BLaER1 treated with 17β-estradiol and CSF1 and Interleukin-3, amounts not matched to agents 10 nM and 100 nM (cell line): ENCODE measurements around the gene COL6A5.
A peak's percentile ranks its signal among the peaks of the same experiment; 100 is the strongest.

Experiments used
- H3K27ac ChIP-seq, 11 experiments: shearing (Covaris generic); formaldehyde crosslinking; 2 replicates each; pipeline ENCODE4 v1.8.1; 2022
- H3K27me3 ChIP-seq, 11 experiments: shearing (Covaris generic); formaldehyde crosslinking; 2 replicates each; pipeline ENCODE4 v1.8.1; 2022
- H3K36me3 ChIP-seq, 11 experiments: shearing (Covaris generic); formaldehyde crosslinking; 2 replicates each; pipeline ENCODE4 v1.8.1; 2022
- H3K4me1 ChIP-seq, 10 experiments: shearing (Covaris generic); formaldehyde crosslinking; 2 replicates each; pipeline ENCODE4 v1.8.1; 2022
- H3K4me2 ChIP-seq, 11 experiments: shearing (Covaris generic); formaldehyde crosslinking; 2 replicates each; pipeline ENCODE4 v1.8.1; 2022
- H3K4me3 ChIP-seq, 10 experiments: shearing (Covaris generic); formaldehyde crosslinking; 2 replicates each; pipeline ENCODE4 v1.8.1; 2022
- H3K9ac ChIP-seq, 11 experiments: shearing (Covaris generic); formaldehyde crosslinking; 2 replicates each; pipeline ENCODE4 v1.8.1; 2022
- H3K9me3 ChIP-seq, 11 experiments: shearing (Covaris generic); formaldehyde crosslinking; replicated peaks in 1 of 11; 2 replicates each; pipeline ENCODE4 v1.8.1; 2022
- H4K20me1 ChIP-seq, 11 experiments: shearing (Covaris generic); formaldehyde crosslinking; 2 replicates each; pipeline ENCODE4 v1.8.1; 2022
- Cebpa-rat ChIP-seq, 11 experiments: shearing (Covaris generic); IDR thresholded peaks; 2 replicates each; pipeline ENCODE4 v1.8.1; 2022

COL6A5 gene, protein sequence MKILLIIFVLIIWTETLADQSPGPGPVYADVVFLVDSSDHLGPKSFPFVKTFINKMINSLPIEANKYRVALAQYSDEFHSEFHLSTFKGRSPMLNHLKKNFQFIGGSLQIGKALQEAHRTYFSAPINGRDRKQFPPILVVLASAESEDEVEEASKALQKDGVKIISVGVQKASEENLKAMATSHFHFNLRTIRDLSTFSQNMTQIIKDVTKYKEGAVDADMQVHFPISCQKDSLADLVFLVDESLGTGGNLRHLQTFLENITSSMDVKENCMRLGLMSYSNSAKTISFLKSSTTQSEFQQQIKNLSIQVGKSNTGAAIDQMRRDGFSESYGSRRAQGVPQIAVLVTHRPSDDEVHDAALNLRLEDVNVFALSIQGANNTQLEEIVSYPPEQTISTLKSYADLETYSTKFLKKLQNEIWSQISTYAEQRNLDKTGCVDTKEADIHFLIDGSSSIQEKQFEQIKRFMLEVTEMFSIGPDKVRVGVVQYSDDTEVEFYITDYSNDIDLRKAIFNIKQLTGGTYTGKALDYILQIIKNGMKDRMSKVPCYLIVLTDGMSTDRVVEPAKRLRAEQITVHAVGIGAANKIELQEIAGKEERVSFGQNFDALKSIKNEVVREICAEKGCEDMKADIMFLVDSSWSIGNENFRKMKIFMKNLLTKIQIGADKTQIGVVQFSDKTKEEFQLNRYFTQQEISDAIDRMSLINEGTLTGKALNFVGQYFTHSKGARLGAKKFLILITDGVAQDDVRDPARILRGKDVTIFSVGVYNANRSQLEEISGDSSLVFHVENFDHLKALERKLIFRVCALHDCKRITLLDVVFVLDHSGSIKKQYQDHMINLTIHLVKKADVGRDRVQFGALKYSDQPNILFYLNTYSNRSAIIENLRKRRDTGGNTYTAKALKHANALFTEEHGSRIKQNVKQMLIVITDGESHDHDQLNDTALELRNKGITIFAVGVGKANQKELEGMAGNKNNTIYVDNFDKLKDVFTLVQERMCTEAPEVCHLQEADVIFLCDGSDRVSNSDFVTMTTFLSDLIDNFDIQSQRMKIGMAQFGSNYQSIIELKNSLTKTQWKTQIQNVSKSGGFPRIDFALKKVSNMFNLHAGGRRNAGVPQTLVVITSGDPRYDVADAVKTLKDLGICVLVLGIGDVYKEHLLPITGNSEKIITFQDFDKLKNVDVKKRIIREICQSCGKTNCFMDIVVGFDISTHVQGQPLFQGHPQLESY (N-terminal part only)

DNA sequence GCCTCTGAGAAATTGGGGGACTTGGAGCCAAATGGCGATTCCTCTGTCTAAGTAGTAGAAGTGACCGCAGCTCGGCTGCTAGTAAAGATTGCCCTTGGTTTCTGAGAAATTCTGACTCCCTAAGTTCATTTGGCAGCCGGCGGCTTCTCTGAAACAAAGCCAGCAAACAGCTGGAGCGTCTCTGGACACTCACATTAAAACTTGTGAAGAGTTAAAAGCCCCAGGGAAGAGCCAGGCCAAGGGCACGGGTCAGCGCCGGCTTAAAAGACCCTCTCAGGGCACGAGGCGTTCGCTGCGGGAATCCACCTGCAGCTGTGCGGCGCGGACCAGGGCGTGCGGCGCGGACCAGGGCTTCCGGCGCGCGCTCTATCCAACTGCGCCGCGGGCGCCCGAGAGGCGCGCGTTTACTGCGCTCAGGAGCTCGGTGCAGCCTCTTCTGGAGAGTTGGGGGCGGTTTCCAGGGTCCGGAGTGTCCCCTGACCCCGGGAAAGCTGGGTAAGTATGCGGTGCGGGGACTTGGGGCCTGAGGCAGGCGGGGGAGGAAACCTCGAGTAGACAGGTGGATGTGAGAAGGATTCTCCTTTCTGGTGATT lies at the start of gene COL6A5:
Gene COL6A5 (plus strand): TSS at position 186 of the 593 bp plus-strand sequence. CDS start 27,967 bp downstream, outside the sequence.
- Histone ChIP-seq H3K36me3 (no peaks in the 10 kb centered on the region), H3K4me2 (peak within 1 kb of the TSS in 7 of 11 experiments; percentile 17 to 54 (median 45); a peak in 9 of 22 replicates), H3K27me3 (peaks cover 0 to 49% (median 0%) of the 10 kb centered on the region in 11 experiments; a peak in 6 of 22 replicates), H3K27ac (no peak within 1 kb of the TSS), H3K4me1 (peaks cover 0 to 35% (median 18%) of the 10 kb centered on the region in 10 experiments; a peak in 13 of 20 replicates), H4K20me1 (no peaks in the 10 kb centered on the region), H3K9me3 (peaks cover 0 to 7% (median 0%) of the 10 kb centered on the region in 11 experiments; a peak in 4 of 22 replicates), H3K4me3 (no peak within 1 kb of the TSS), H3K9ac (no peak within 1 kb of the TSS)
- TF ChIP-seq Cebpa-rat (IDR thresholded peaks at IDR 0.05), result no peak

GRCh38 chr3:130299531-130299930 lies 45.9 kb upstream of the COL6A5 start:
- H3K4me3 ChIP-seq, result no peak overlapping the region
- no peaks in the 10 kb centered on the region for H3K27me3 ChIP-seq
- no peak overlapping the region for H3K4me2 ChIP-seq
- no peak for TF ChIP-seq Cebpa-rat (IDR thresholded peaks at IDR 0.05)
- no peaks in the 10 kb centered on the region for H4K20me1 ChIP-seq
- H3K4me1 ChIP-seq, result no peaks in the 10 kb centered on the region
- no peak overlapping the region for H3K27ac ChIP-seq
- no peaks in the 10 kb centered on the region for H3K36me3 ChIP-seq
- peaks cover 0 to 4% (median 0%) of the 10 kb centered on the region in 11 experiments; a peak in 1 of 22 replicates for H3K9me3 ChIP-seq
- no peak overlapping the region for H3K9ac ChIP-seq

GRCh38 chr3:130300888-130301287 lies 44.6 kb upstream of the COL6A5 start:
- H3K27ac ChIP-seq, result no peak overlapping the region
- no peak overlapping the region for H3K9ac ChIP-seq
- no peaks in the 10 kb centered on the region for H3K9me3 ChIP-seq
- no peak overlapping the region for H3K4me3 ChIP-seq
- no peaks in the 10 kb centered on the region for H3K36me3 ChIP-seq
- H4K20me1 ChIP-seq, result no peaks in the 10 kb centered on the region
- no peak overlapping the region for H3K4me2 ChIP-seq
- H3K4me1 ChIP-seq, result no peaks in the 10 kb centered on the region
- no peak for TF ChIP-seq Cebpa-rat (IDR thresholded peaks at IDR 0.05)
- no peaks in the 10 kb centered on the region for H3K27me3 ChIP-seq

- H3K4me3 ChIP-seq, result no peak overlapping the region
- H3K9ac ChIP-seq, result no peak overlapping the region
- no peaks in the 10 kb centered on the region for H3K4me1 ChIP-seq
- no peaks in the 10 kb centered on the region for H4K20me1 ChIP-seq
- H3K36me3 ChIP-seq, result no peaks in the 10 kb centered on the region
- H3K27ac ChIP-seq, result no peak overlapping the region
- H3K4me2 ChIP-seq, result no peak overlapping the region
- H3K9me3 ChIP-seq, result peaks cover 0 to 8% (median 6%) of the 10 kb centered on the region in 11 experiments; a peak in 11 of 22 replicates
- no peaks in the 10 kb centered on the region for H3K27me3 ChIP-seq
- TF ChIP-seq Cebpa-rat (IDR thresholded peaks at IDR 0.05), result no peak
Measured at GRCh38 chr3:130310109-130310508, 35.4 kb upstream of the COL6A5 start.

DNA sequence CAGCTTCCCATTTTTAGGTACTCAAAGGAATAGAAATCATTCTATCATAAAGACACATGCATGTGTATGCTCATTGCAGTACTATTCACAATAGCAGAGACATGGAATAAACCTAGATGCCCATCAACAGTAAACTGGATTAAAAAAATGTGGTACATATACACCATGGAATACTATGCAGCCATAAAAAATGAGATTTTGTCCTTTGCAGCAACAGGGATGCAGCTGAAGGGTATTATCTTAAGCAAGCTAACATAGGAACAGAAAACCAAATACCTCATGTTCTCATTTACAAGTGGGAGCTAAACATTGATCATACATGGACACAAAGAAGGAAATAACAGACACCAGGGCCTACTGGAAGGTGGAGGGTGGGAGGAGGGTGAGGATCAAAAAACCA lies 33.1 kb upstream of the COL6A5 start:
- no peak for TF ChIP-seq Cebpa-rat (IDR thresholded peaks at IDR 0.05)

DNA sequence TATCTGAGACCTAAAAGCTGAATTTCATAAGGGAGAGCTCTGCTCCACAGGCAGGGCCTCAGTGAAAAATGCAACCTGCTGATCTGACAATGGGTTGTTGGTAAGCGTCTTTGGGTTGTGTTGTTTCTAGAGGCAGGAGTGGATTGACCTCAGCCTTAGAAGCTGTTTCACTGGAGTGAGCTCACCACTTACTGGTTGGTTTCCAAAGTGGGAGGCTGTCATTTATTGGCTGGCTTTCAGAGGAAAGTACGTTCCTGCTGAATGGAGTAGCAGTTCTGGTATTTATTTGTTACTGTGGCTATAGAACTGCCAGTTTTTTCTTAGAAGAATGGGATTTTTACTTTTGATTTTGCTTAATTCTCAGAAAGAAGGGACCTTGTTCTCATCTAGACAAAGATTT lies 29.3 kb upstream of the COL6A5 start:
- Histone ChIP-seq H3K4me1 (no peaks in the 10 kb centered on the region), H3K36me3 (no peaks in the 10 kb centered on the region), H3K27ac (no peak overlapping the region), H3K27me3 (no peaks in the 10 kb centered on the region), H4K20me1 (no peaks in the 10 kb centered on the region), H3K4me3 (no peak overlapping the region), H3K9ac (no peak overlapping the region), H3K4me2 (no peak overlapping the region), H3K9me3 (peaks cover 4 to 10% (median 9%) of the 10 kb centered on the region in 11 experiments; a peak in 16 of 22 replicates)
- TF ChIP-seq Cebpa-rat (IDR thresholded peaks at IDR 0.05), result no peak

More for the DNA sequence above, 33.1 kb upstream of the COL6A5 start:
- Histone ChIP-seq H4K20me1 (no peaks in the 10 kb centered on the region), H3K4me3 (no peak overlapping the region), H3K9ac (no peak overlapping the region), H3K4me1 (no peaks in the 10 kb centered on the region), H3K36me3 (no peaks in the 10 kb centered on the region), H3K4me2 (no peak overlapping the region), H3K27me3 (no peaks in the 10 kb centered on the region), H3K27ac (no peak overlapping the region), H3K9me3 (peaks cover 0 to 8% (median 6%) of the 10 kb centered on the region in 11 experiments; a peak in 11 of 22 replicates)

- Histone ChIP-seq H3K36me3 (no peaks in the 10 kb centered on the region), H3K27me3 (no peaks in the 10 kb centered on the region), H3K9me3 (peaks cover 8 to 33% (median 15%) of the 10 kb centered on the region in 11 experiments; a peak in 15 of 22 replicates), H3K27ac (no peak overlapping the region), H3K9ac (no peak overlapping the region), H3K4me1 (no peaks in the 10 kb centered on the region), H4K20me1 (no peaks in the 10 kb centered on the region), H3K4me3 (no peak overlapping the region), H3K4me2 (no peak overlapping the region)
- TF ChIP-seq Cebpa-rat (IDR thresholded peaks at IDR 0.05), result no peak
Measured at GRCh38 chr3:130323503-130323902, 22.0 kb upstream of the COL6A5 start.

DNA sequence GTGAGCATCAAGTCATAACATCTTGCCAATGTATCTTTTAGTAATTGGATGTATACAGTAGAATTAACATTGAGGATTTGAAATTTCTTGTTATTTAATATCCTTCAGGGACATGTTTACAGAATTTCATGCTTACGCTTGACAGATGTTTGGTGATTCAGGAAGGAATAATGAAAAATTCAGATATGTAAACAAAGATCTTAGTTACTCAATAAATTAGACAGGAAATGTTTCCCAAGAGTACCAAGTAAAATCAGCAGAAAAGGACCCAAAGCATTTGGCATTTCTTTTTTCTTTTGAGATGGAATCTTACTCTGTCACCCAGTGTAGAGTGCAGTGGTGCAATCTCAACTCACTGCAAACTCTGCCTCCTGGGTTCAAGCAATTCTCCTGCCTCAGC lies 4.7 kb upstream of the COL6A5 start:
- peaks cover 0 to 37% (median 18%) of the 10 kb centered on the region in 10 experiments; a peak in 13 of 20 replicates for H3K4me1 ChIP-seq
- peak overlapping the region in 3 of 11 experiments; percentile 18 to 46 (median 27); a peak in 3 of 22 replicates for H3K27ac ChIP-seq
- H3K4me3 ChIP-seq, result no peak overlapping the region; a peak in 1 of 20 replicates
- no peak for TF ChIP-seq Cebpa-rat (IDR thresholded peaks at IDR 0.05)
- H3K9ac ChIP-seq, result no peak overlapping the region
- no peaks in the 10 kb centered on the region for H4K20me1 ChIP-seq
- peaks cover 0 to 42% (median 0%) of the 10 kb centered on the region in 11 experiments; a peak in 6 of 22 replicates for H3K27me3 ChIP-seq
- H3K36me3 ChIP-seq, result no peaks in the 10 kb centered on the region
- peaks cover 11 to 42% (median 29%) of the 10 kb centered on the region in 11 experiments; a peak in 20 of 22 replicates for H3K9me3 ChIP-seq
- peak overlapping the region in 8 of 11 experiments; percentile 16 to 68 (median 47); a peak in 14 of 22 replicates for H3K4me2 ChIP-seq
